Measurements from ENCODE around the gene SRP19. TPM values are rescaled to one million over a fixed set of nuclear protein-coding genes. Genes with fewer than 3 reads are reported as not detected.

SRP19 gene
- 10 to 100 TPM; 51.2 to 56.6 TPM for total RNA-seq

DNA sequence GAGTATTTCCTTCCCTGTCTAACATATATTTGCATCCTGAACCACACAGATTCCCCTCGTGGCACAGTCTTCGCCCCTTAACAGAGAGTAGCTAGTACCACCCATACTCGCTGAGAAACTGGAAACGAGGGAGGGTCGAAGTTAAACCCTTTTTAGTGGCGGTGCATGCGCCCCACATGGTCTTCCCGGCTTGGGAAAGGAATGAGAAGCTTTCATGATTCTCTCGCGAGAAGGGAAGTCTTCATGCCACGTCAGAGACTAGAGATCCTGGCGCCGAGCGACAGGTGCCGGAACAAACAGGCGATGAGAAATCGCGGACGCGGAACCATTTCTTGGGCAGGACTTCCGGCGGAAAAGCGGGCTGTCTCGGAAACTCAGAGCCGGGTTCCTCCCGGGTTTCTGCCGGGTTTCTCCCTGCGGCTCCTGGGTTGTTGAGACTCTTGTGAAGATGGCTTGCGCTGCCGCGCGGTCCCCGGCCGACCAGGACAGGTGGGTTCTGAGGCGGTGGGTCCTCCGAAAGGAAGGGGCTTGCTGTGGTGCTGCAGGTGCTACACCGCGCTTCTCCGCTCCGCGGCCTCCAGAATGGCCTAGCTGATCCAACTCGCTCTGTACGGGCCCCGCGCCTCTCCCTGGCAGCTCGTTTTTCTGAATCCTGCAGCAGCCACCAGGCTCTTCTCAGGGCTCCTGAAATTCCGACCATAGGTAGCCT lies at the start of gene SRP19:
Gene SRP19 (plus strand): TSS at position 359 of the 709 bp plus-strand sequence. CDS start 90 bp downstream, at position 449.
- Mint-ChIP-seq H3K27ac (peak within 1 kb of the TSS; percentile 93), H3K27me3 (ENCODE audit: low read depth) (peaks cover 18% of the 10 kb centered on the region), H3K9me3 (ENCODE audit: insufficient read depth) (no peaks in the 10 kb centered on the region), H3K4me1 (ENCODE audit: low read depth) (peaks cover 32% of the 10 kb centered on the region), H3K4me3 (peak within 1 kb of the TSS; percentile 95), H3K36me3 (ENCODE audit: low read depth) (peaks cover 36% of the 10 kb centered on the region)
- ChIA-PET CTCF (interaction anchor here (0.6 to 3.0 kb wide), 11 partner anchors 9 to 153 kb away, joined by 3 to 24 read pairs (median 4); partner anchors contain the start of genes DCP2 and REEP5), POLR2A (interaction anchor here (0.7 to 1.7 kb wide), 15 partner anchors 9 to 118 kb away, joined by 3 to 12 read pairs (median 3); partner anchors contain the start of genes DCP2 and REEP5)
- ATAC-seq: peak; percentile 97
- peak; percentile 95 for DNase-seq

DNA sequence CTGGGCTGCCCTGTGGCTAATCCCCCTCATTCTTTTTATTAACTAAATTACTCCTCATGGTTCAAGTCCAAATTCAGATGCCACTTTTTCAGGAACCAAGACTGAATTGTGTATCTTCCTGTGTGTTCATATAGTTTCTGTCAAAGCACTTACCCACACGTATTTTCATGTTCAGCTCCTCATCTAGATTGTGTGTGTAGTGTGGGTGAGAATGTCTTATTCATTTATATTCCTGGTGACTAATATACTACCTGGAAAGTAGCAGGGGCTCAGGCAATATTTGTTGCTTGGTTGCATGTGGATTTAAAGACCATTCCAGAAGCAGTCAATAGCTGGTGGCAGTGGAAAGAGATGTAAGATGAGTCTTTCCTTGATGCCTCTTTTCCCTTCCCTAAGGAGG lies 48.5 kb upstream of the SRP19 start:
- ATAC-seq (no peak), DNase-seq (no peak)
- no peak overlapping the region for H3K27ac Mint-ChIP-seq
- ChIA-PET POLR2A (no interaction called here), CTCF (interaction anchor here (0.7 to 1.1 kb wide), 4 partner anchors 12 to 55 kb away, joined by 3 read pairs; no protein-coding TSS in a partner anchor)
- H3K4me1 Mint-ChIP-seq (ENCODE audit: low read depth): no peaks in the 10 kb centered on the region
- H3K4me3 Mint-ChIP-seq: no peak overlapping the region
- no peaks in the 10 kb centered on the region for H3K27me3 Mint-ChIP-seq (ENCODE audit: low read depth)
- H3K36me3 Mint-ChIP-seq (ENCODE audit: low read depth): peaks cover 15% of the 10 kb centered on the region
- H3K9me3 Mint-ChIP-seq (ENCODE audit: insufficient read depth): no peaks in the 10 kb centered on the region

DNA sequence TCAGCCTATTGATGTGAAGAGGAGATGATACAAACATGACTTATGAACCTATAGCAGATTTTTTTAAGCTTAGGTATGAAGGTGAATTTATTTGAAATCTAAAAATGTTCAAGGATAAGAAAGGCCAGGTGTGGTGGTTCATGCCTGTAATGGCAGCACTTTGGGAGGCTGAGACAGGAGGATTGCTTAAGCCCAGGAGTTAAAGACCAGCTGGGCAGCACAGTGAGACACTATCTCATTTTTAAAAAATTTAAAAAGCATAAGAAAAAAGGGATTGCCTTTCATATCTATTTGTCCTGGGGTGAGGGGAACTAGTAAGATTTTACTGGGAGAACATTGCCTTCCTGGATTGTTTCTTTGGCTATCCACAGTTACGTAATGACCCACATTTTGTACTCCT lies 40.8 kb upstream of the SRP19 start:
- Mint-ChIP-seq H3K36me3 (ENCODE audit: low read depth) (peaks cover 8% of the 10 kb centered on the region), H3K4me1 (ENCODE audit: low read depth) (no peaks in the 10 kb centered on the region), H3K9me3 (ENCODE audit: insufficient read depth) (no peaks in the 10 kb centered on the region), H3K27ac (no peak overlapping the region), H3K4me3 (no peak overlapping the region), H3K27me3 (ENCODE audit: low read depth) (no peaks in the 10 kb centered on the region)
- DNase-seq: no peak
- ATAC-seq: no peak
- ChIA-PET POLR2A (no interaction called here), CTCF (interaction anchor here (0.9 to 1.7 kb wide), 2 partner anchors 28 to 129 kb away, joined by 4 to 5 read pairs; no protein-coding TSS in a partner anchor)

DNA sequence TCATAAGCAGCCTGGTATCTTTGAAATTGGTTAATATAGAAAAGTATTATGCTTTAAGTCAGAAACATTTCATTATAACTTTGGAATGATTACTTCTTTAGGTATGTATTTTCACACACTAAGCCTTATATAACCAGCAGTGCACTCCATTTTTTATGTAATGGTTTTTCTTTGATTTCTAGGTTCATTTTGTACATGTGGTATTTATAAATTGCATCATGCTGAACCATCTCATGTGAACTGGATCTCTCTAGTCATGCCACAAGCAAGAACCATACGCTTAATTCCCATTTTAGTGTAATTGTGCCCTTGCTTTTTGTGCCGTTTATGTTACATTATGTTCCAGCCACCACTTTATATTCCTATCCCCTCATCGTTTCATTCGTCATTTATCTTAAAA lies 38.6 kb upstream of the SRP19 start:
- CTCF ChIA-PET: no interaction called here

DNA sequence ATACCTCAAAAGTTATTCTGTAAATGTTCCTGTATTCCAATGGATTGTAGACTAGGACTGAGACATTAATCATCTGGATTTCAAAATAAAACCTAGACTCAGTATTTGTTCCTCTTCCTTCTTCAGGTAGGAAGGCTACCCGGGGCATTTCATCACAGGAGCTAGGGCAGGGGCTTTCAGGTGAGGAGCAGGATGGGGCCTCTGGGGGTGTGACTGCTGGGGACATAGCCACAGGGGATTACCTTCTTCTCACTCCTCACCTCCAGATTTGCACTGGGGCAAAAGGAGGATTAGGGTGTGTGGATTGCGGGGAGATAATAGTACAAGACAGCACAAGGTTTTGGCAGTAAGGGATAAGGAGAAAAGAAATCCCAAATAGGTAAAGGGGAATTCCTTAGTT lies 37.9 kb upstream of the SRP19 start:
- no peaks in the 10 kb centered on the region for H3K4me1 Mint-ChIP-seq (ENCODE audit: low read depth)
- no peak for DNase-seq
- ChIA-PET POLR2A (no interaction called here), CTCF (no interaction called here)
- H3K36me3 Mint-ChIP-seq (ENCODE audit: low read depth): peaks cover 5% of the 10 kb centered on the region
- H3K4me3 Mint-ChIP-seq: no peak overlapping the region
- ATAC-seq: no peak
- no peak overlapping the region for H3K27ac Mint-ChIP-seq
- H3K9me3 Mint-ChIP-seq (ENCODE audit: insufficient read depth): no peaks in the 10 kb centered on the region
- no peaks in the 10 kb centered on the region for H3K27me3 Mint-ChIP-seq (ENCODE audit: low read depth)

More for the DNA sequence above, 38.6 kb upstream of the SRP19 start:
- Mint-ChIP-seq H3K4me3 (no peak overlapping the region), H3K27ac (no peak overlapping the region), H3K4me1 (ENCODE audit: low read depth) (no peaks in the 10 kb centered on the region), H3K9me3 (ENCODE audit: insufficient read depth) (no peaks in the 10 kb centered on the region), H3K27me3 (ENCODE audit: low read depth) (no peaks in the 10 kb centered on the region), H3K36me3 (ENCODE audit: low read depth) (peaks cover 5% of the 10 kb centered on the region)
- POLR2A ChIA-PET: no interaction called here
- DNase-seq (no peak), ATAC-seq (no peak)

DNA sequence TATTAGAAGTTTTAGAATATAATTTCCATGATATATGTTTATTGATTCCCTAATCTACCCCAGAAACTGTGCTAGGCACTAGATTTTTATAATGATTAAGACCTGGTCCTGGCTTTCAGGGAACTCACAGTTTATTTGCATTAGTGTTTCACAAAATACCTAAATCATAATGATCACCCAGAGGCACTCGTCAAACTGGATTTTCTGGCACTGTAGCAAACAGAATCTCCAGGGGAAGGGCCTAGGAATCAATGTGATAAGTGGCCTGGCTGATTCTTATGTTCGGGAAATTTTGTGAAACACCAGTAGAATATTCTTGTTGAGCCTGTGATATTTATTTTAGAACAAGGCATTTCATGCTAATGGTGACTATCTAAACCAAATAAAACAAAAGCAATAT lies 37.4 kb upstream of the SRP19 start:
- H3K36me3 Mint-ChIP-seq (ENCODE audit: low read depth): peaks cover 5% of the 10 kb centered on the region
- no peak overlapping the region for H3K4me3 Mint-ChIP-seq
- ChIA-PET CTCF (no interaction called here), POLR2A (no interaction called here)
- H3K27me3 Mint-ChIP-seq (ENCODE audit: low read depth): no peaks in the 10 kb centered on the region
- no peak overlapping the region for H3K27ac Mint-ChIP-seq
- no peaks in the 10 kb centered on the region for H3K4me1 Mint-ChIP-seq (ENCODE audit: low read depth)
- ATAC-seq: no peak
- no peak for DNase-seq
- no peaks in the 10 kb centered on the region for H3K9me3 Mint-ChIP-seq (ENCODE audit: insufficient read depth)

DNA sequence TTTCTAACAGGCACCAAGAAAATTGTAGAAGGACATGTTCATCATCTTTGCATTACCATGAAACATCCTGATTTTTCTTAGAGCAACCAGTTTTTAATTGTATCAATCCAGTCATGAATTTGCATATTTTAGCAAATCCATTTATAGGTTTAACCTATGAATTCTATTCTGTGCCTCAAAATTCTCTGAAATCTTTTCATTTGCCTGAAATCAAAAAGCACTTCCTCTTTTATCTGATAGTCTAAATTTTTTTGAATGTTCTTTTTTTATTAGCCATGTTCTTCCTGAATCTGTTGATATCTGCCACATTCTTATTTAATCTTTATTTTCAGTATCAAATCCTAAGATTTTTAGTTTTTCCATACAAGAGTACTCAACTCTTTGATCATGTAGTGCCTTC lies 36.9 kb upstream of the SRP19 start:
- no peaks in the 10 kb centered on the region for H3K4me1 Mint-ChIP-seq (ENCODE audit: low read depth)
- H3K36me3 Mint-ChIP-seq (ENCODE audit: low read depth): peaks cover 8% of the 10 kb centered on the region
- no peaks in the 10 kb centered on the region for H3K9me3 Mint-ChIP-seq (ENCODE audit: insufficient read depth)
- CTCF ChIA-PET: no interaction called here
- H3K4me3 Mint-ChIP-seq: no peak overlapping the region
- DNase-seq: no peak
- no peaks in the 10 kb centered on the region for H3K27me3 Mint-ChIP-seq (ENCODE audit: low read depth)
- no peak overlapping the region for H3K27ac Mint-ChIP-seq
- POLR2A ChIA-PET: no interaction called here
- no peak for ATAC-seq

DNA sequence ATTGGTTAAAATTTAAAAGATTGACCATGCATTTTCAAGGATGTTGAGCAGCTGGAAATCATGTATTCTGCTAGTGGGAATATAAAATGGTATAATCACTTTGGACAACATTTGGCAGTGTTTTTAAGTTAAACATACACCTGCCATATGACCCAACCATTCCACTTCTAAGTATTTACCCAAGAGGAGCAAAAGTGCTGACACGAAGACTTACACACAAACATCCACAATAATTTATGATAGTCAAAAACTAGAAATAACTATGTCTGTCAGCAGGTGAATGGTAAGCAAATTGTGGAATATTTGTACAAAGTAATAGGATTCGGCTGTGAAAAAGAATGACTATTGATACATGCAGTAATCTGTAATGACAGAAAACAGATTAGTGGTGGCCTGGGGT lies 30.7 kb upstream of the SRP19 start:
- Mint-ChIP-seq H3K9me3 (ENCODE audit: insufficient read depth) (no peaks in the 10 kb centered on the region), H3K4me1 (ENCODE audit: low read depth) (peaks cover 2% of the 10 kb centered on the region), H3K27me3 (ENCODE audit: low read depth) (no peaks in the 10 kb centered on the region), H3K36me3 (ENCODE audit: low read depth) (peaks cover 15% of the 10 kb centered on the region), H3K27ac (no peak overlapping the region), H3K4me3 (no peak overlapping the region)
- ATAC-seq (no peak), DNase-seq (no peak)
- ChIA-PET CTCF (no interaction called here), POLR2A (no interaction called here)

DNA sequence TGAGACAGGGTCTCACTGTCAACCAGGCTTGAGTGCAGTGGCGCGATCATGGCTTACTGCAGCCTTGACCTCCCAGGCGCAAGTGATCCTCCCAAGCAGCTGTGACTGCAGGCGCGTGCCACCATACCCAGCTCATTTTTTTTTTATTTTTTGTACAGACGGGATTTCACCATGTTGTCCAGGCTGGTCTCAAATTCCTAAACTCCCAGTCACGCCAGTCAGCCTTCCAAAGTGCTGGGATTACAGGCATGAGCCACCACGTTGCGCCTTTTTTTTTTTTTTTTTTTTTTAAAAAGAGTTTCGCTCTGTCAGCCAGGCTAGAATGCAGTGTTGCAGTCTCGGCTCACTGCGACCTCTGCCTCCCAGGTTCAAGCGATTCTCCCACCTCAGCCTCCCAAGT lies 27.1 kb upstream of the SRP19 start:
- no peak for ATAC-seq
- Mint-ChIP-seq H3K36me3 (ENCODE audit: low read depth) (peaks cover 28% of the 10 kb centered on the region), H3K4me1 (ENCODE audit: low read depth) (peaks cover 2% of the 10 kb centered on the region), H3K27me3 (ENCODE audit: low read depth) (no peaks in the 10 kb centered on the region), H3K9me3 (ENCODE audit: insufficient read depth) (no peaks in the 10 kb centered on the region), H3K27ac (no peak overlapping the region), H3K4me3 (no peak overlapping the region)
- CTCF ChIA-PET: interaction anchor here (1.7 kb wide), 1 partner anchor 14 kb away, joined by 5 read pairs; no protein-coding TSS in a partner anchor
- POLR2A ChIA-PET: interaction anchor here (0.7 kb wide), 1 partner anchor 591 kb away, joined by 5 read pairs; no protein-coding TSS in a partner anchor
- DNase-seq: no peak

DNA sequence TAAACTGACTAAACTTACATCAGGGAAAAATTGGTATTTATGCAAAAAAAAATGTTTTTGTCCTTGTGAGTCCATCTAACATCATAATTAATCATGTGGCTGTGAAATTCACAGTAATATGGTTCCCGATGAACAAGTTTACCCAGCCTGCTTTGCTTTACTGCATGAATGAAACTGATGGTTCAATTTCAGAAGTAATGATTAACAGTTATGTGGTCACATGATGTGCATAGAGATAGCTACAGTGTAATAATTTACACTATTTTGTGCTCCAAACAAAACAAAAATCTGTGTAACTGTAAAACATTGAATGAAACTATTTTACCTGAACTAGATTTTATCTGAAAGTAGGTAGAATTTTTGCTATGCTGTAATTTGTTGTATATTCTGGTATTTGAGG lies 16.6 kb upstream of the SRP19 start:
- DNase-seq: no peak
- Mint-ChIP-seq H3K27me3 (ENCODE audit: low read depth) (no peaks in the 10 kb centered on the region), H3K36me3 (ENCODE audit: low read depth) (peaks cover 2% of the 10 kb centered on the region), H3K27ac (no peak overlapping the region), H3K4me1 (ENCODE audit: low read depth) (peaks cover 4% of the 10 kb centered on the region), H3K9me3 (ENCODE audit: insufficient read depth) (no peaks in the 10 kb centered on the region), H3K4me3 (no peak overlapping the region)
- ChIA-PET POLR2A (no interaction called here), CTCF (no interaction called here)
- no peak for ATAC-seq

DNA sequence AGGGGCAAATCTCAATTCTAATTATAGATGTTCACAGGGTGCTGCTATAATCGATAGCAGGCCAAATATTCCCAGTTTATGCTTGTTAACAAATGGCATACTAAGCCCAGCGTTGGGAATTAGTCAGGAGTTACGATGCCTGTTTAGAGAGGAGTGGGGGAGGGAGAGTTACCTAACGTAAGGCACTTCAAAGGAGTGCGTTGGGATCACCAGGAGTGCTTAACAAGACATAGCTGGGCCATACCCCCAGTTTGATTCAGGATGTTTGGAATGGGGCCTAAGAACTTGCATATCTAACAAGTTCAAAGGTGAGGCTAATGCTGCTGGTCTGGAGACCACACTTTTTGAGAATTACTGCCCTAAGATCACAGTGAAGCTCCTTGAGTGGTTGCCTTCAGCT lies 14.5 kb upstream of the SRP19 start:
- Mint-ChIP-seq H3K4me1 (ENCODE audit: low read depth) (peaks cover 4% of the 10 kb centered on the region), H3K9me3 (ENCODE audit: insufficient read depth) (no peaks in the 10 kb centered on the region), H3K4me3 (no peak overlapping the region), H3K36me3 (ENCODE audit: low read depth) (no peaks in the 10 kb centered on the region), H3K27ac (no peak overlapping the region), H3K27me3 (ENCODE audit: low read depth) (peaks cover 2% of the 10 kb centered on the region)
- POLR2A ChIA-PET: no interaction called here
- DNase-seq (no peak), ATAC-seq (no peak)
- CTCF ChIA-PET: no interaction called here

DNA sequence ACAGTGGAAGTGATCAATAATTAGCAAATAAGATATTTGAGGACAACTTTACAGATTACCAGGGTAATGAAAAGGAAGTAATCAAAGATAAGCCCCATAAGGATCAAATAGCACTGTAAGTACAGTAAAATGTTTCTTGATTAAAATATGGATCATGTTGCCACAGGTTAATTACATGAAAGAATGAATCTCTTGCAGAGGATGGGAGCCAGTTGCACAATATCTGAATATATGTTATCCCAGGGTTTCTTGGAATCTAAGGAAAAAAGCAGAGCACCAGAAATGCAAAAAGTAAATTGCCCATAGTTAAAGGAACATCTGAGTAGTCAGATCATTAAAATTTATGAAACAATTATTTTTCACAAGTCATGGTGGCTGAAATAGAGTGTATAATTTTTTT lies 13.8 kb upstream of the SRP19 start:
- DNase-seq (no peak), ATAC-seq (no peak)
- no peaks in the 10 kb centered on the region for H3K36me3 Mint-ChIP-seq (ENCODE audit: low read depth)
- peaks cover 4% of the 10 kb centered on the region for H3K4me1 Mint-ChIP-seq (ENCODE audit: low read depth)
- POLR2A ChIA-PET: no interaction called here
- CTCF ChIA-PET: no interaction called here
- H3K9me3 Mint-ChIP-seq (ENCODE audit: insufficient read depth): no peaks in the 10 kb centered on the region
- H3K27me3 Mint-ChIP-seq (ENCODE audit: low read depth): peaks cover 4% of the 10 kb centered on the region
- H3K4me3 Mint-ChIP-seq: no peak overlapping the region
- no peak overlapping the region for H3K27ac Mint-ChIP-seq
